Neural progenitor cell (in vitro differentiated cells): ENCODE results near the gene CADM1. TPM values are rescaled to one million over a fixed set of nuclear protein-coding genes. Genes with fewer than 3 reads are reported as not detected.

ENCODE experiments used
- DNase-seq: peaks from one replicate; pipeline ENCODE4 v3.0.0-alpha.2; 2016; ENCODE audit warnings: low spot score
- H2AFZ ChIP-seq: fragments of 200-600 bp; sonication (generic); replicated peaks from 2 replicates; pipeline ENCODE4 v1.6.1; 2016; ENCODE audit warnings: antibody characterized with exemption
- H3F3A ChIP-seq: fragments of 200-600 bp; sonication (generic); 2 replicates; pipeline ENCODE4 v1.6.1; 2016; ENCODE audit warnings: antibody characterized with exemption, low read depth
- H3K27ac ChIP-seq: fragments of 200-600 bp; sonication (generic); 2 replicates; pipeline ENCODE4 v1.5.1; 2016; ENCODE audit warnings: mild to moderate bottlenecking
- H3K27me3 ChIP-seq: fragments of 200-600 bp; sonication (generic); 2 replicates; pipeline ENCODE4 v1.6.1; 2016; ENCODE audit warnings: mild to moderate bottlenecking, moderate library complexity
- H3K36me3 ChIP-seq: fragments of 200-600 bp; sonication (generic); 2 replicates; pipeline ENCODE4 v1.5.1; 2016
- H3K4me1 ChIP-seq: fragments of 200-600 bp; sonication (generic); 2 replicates; pipeline ENCODE4 v1.6.1; 2016; ENCODE audit warnings: mixed run types
- H3K4me2 ChIP-seq: fragments of 200-600 bp; sonication (generic); 2 replicates; pipeline ENCODE4 v1.6.1; 2016
- H3K4me3 ChIP-seq: fragments of 200-600 bp; sonication (generic); 2 replicates; pipeline ENCODE4 v1.5.1; 2016
- H3K79me2 ChIP-seq: fragments of 200-600 bp; sonication (generic); 2 replicates; pipeline ENCODE4 v1.6.1; 2016; ENCODE audit warnings: low read depth
- H3K9ac ChIP-seq: fragments of 200-600 bp; sonication (generic); 2 replicates; pipeline ENCODE4 v1.6.1; 2016
- H3K9me3 ChIP-seq: fragments of 200-600 bp; sonication (generic); 2 replicates; pipeline ENCODE4 v1.5.1; 2016; ENCODE audit warnings: low read depth
- H4K20me1 ChIP-seq: fragments of 200-600 bp; sonication (generic); 2 replicates; pipeline ENCODE4 v1.6.1; 2016; ENCODE audit warnings: low read depth
- H3K27ac Mint-ChIP-seq: 3 replicates; pipeline ENCODE4 v1.8.0; 2021; ENCODE audit warnings: mixed read lengths
- H3K27me3 Mint-ChIP-seq: 2 replicates; pipeline ENCODE4 v1.8.0; 2022; ENCODE audit warnings: low read depth, mild to moderate bottlenecking, inconsistent platforms, moderate library complexity, mixed read lengths; ENCODE audit not compliant: insufficient read depth
- H3K36me3 Mint-ChIP-seq: 3 replicates; pipeline ENCODE4 v1.8.0; 2021; ENCODE audit warnings: mixed read lengths
- H3K4me1 Mint-ChIP-seq: 3 replicates; pipeline ENCODE4 v1.8.0; 2021; ENCODE audit warnings: mixed read lengths
- H3K4me3 Mint-ChIP-seq: 3 replicates; pipeline ENCODE4 v1.8.0; 2021; ENCODE audit warnings: mild to moderate bottlenecking, moderate library complexity, mixed read lengths
- H3K9me3 Mint-ChIP-seq: 3 replicates; pipeline ENCODE4 v1.8.0; 2020; ENCODE audit warnings: mixed read lengths
- EZH2 ChIP-seq: fragments of 200-600 bp; sonication (generic); IDR thresholded peaks from 2 replicates; pipeline ENCODE4 v1.6.1; 2017; ENCODE audit warnings: antibody characterized with exemption, mild to moderate bottlenecking, moderate library complexity
- EZH2phosphoT487 ChIP-seq: fragments of 200-600 bp; sonication (generic); IDR thresholded peaks from 2 replicates; pipeline ENCODE4 v1.6.1; 2017; ENCODE audit warnings: antibody characterized with exemption
- total RNA-seq: library from RNA; depleted of rRNA; stranded (reverse); fragments of >200 nt; gene quantifications from 2 replicates; pipeline ENCODE4 v1.2.3, GENCODE V29; 2015; ENCODE audit warnings: low replicate concordance
- TF ChIP-seq, protein P1 (sequence below): fragments of 200-600 bp; sonication (generic); IDR thresholded peaks from 2 replicates; pipeline ENCODE4 v1.5.1; 2017; ENCODE audit warnings: antibody characterized with exemption, mild to moderate bottlenecking

Gene CADM1
- total RNA-seq, 1 donor from 2014 or later, result 123 TPM

- Mint-ChIP-seq H3K9me3 (no peaks in the 10 kb centered on the region), H3K27ac (no peak overlapping the region), H3K4me1 (peaks cover 8% of the 10 kb centered on the region), H3K27me3 (no peaks in the 10 kb centered on the region), H3K36me3 (peaks cover 24% of the 10 kb centered on the region), H3K4me3 (no peak overlapping the region)
- Histone ChIP-seq H3K27me3 (no peaks in the 10 kb centered on the region), H3K36me3 (peaks cover 6% of the 10 kb centered on the region), H2AFZ (no peak overlapping the region), H4K20me1 (no peaks in the 10 kb centered on the region), H3K79me2 (no peaks in the 10 kb centered on the region), H3K4me1 (no peaks in the 10 kb centered on the region), H3K4me3 (no peak overlapping the region), H3K27ac (no peak overlapping the region), H3F3A (no peaks in the 10 kb centered on the region), H3K9ac (no peak overlapping the region), H3K9me3 (no peaks in the 10 kb centered on the region), H3K4me2 (no peak overlapping the region)
- no peak for TF ChIP-seq EZH2phosphoT487
- TF ChIP-seq EZH2, result no peak
- TF ChIP-seq, protein P1, sequence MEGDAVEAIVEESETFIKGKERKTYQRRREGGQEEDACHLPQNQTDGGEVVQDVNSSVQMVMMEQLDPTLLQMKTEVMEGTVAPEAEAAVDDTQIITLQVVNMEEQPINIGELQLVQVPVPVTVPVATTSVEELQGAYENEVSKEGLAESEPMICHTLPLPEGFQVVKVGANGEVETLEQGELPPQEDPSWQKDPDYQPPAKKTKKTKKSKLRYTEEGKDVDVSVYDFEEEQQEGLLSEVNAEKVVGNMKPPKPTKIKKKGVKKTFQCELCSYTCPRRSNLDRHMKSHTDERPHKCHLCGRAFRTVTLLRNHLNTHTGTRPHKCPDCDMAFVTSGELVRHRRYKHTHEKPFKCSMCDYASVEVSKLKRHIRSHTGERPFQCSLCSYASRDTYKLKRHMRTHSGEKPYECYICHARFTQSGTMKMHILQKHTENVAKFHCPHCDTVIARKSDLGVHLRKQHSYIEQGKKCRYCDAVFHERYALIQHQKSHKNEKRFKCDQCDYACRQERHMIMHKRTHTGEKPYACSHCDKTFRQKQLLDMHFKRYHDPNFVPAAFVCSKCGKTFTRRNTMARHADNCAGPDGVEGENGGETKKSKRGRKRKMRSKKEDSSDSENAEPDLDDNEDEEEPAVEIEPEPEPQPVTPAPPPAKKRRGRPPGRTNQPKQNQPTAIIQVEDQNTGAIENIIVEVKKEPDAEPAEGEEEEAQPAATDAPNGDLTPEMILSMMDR, result no peak
- DNase-seq, result no peak
Observed at GRCh38 chr11:115214644-115215234, 289.5 kb downstream of the CADM1 start.

- Histone ChIP-seq H3K4me2 (no peak overlapping the region), H3F3A (no peaks in the 10 kb centered on the region), H3K36me3 (peaks cover 6% of the 10 kb centered on the region), H2AFZ (no peak overlapping the region), H3K9me3 (no peaks in the 10 kb centered on the region), H3K4me3 (no peak overlapping the region), H3K79me2 (no peaks in the 10 kb centered on the region), H3K4me1 (no peaks in the 10 kb centered on the region), H3K9ac (no peak overlapping the region), H4K20me1 (no peaks in the 10 kb centered on the region), H3K27me3 (no peaks in the 10 kb centered on the region), H3K27ac (no peak overlapping the region)
- Mint-ChIP-seq H3K27me3 (no peaks in the 10 kb centered on the region), H3K4me1 (peaks cover 10% of the 10 kb centered on the region), H3K27ac (no peak overlapping the region), H3K4me3 (no peak overlapping the region), H3K9me3 (no peaks in the 10 kb centered on the region), H3K36me3 (peaks cover 31% of the 10 kb centered on the region)
- no peak for DNase-seq
- TF ChIP-seq, protein P1, result no peak
- TF ChIP-seq EZH2 (no peak), EZH2phosphoT487 (no peak)
Observed at GRCh38 chr11:115213007-115213406, 291.2 kb downstream of the CADM1 start.

- no peaks in the 10 kb centered on the region for H3F3A ChIP-seq
- no peaks in the 10 kb centered on the region for H3K79me2 ChIP-seq
- H3K27ac ChIP-seq, result no peak overlapping the region
- Mint-ChIP-seq H3K4me1 (peaks cover 21% of the 10 kb centered on the region), H3K36me3 (peaks cover 11% of the 10 kb centered on the region), H3K4me3 (no peak overlapping the region), H3K27ac (no peak overlapping the region), H3K9me3 (no peaks in the 10 kb centered on the region), H3K27me3 (no peaks in the 10 kb centered on the region)
- H3K9ac ChIP-seq, result no peak overlapping the region
- H3K36me3 ChIP-seq, result peaks cover 2% of the 10 kb centered on the region
- TF ChIP-seq EZH2, result no peak
- TF ChIP-seq, protein P1, result no peak
- no peak for TF ChIP-seq EZH2phosphoT487
- no peaks in the 10 kb centered on the region for H3K27me3 ChIP-seq
- H4K20me1 ChIP-seq, result no peaks in the 10 kb centered on the region
- H3K9me3 ChIP-seq, result no peaks in the 10 kb centered on the region
- no peak overlapping the region for H3K4me2 ChIP-seq
- no peak overlapping the region for H2AFZ ChIP-seq
- peaks cover 11% of the 10 kb centered on the region for H3K4me1 ChIP-seq
- DNase-seq, result no peak
- no peak overlapping the region for H3K4me3 ChIP-seq
Observed at GRCh38 chr11:115208808-115209259, 295.4 kb downstream of the CADM1 start.
